Amniotic stem cell (primary cell): ENCODE measurements around the gene NOC2L.
"Not testable (repeated sequence)": the region's sequence is repeated elsewhere in the genome, so short reads cannot be mapped to it uniquely, and the experiment has no call there.

Source experiments
- DNase-seq: peaks from one replicate; lab custom pipeline; 2025; lab: John Stamatoyannopoulos, UW

NOC2L gene

DNA sequence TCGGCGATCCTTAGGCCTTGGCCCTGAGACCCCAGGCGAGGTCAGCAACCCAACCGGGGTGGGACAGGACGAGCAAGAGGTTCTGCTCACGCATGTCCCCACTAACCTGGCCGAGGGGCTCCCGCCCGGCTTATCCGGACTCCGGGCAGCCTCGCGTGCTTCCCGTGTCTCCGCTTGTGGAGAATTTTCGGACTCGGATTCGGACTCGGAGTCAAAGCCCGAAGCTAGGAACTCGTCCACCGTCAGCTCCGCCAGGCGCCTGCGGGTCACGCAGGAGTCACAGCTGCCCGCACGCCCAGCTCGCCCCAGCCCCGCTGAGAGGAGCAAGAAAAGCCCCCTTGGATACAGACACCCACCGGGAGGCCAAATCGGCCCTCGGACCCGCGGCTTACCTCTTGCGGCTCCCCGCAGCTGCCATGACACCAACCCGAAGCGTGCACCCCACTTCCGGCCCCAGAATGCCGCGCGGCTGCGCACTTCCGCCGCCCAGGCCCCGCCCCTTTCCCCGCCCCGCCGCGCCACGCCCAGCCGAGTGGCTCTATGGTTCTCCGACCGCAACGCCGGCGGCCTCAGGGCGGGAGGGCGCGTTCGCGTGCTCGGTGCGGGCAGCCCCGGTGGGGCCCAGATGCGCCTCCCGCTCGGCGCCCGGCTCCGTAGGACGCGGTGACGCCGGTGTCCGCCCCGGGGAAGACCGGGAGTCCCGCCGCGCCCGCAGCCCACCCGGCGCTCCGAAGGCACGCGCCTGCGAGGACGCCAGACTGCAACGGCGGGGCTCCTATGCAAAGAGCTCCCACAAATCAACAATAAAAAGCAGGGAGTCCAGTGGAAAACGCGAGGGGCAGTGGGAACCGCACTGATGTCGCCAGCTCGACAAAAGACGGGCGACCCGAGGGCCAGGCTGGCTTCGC lies at the start of gene NOC2L:
Gene NOC2L, minus strand, starts transcription at position 434 of the 908 bp plus-strand sequence. Its CDS starts 16 bp downstream, at position 418.
- DNase-seq, result peak; percentile 49

- no peak for DNase-seq
Measured at GRCh38 chr1:1006305-1007159, 47.5 kb upstream of the NOC2L start.

- DNase-seq, result no peak
Measured at GRCh38 chr1:1005774-1006304, 46.8 kb upstream of the NOC2L start.

GRCh38 chr1:1004780-1005697 lies 46.0 kb upstream of the NOC2L start:
- no peak for DNase-seq

DNA sequence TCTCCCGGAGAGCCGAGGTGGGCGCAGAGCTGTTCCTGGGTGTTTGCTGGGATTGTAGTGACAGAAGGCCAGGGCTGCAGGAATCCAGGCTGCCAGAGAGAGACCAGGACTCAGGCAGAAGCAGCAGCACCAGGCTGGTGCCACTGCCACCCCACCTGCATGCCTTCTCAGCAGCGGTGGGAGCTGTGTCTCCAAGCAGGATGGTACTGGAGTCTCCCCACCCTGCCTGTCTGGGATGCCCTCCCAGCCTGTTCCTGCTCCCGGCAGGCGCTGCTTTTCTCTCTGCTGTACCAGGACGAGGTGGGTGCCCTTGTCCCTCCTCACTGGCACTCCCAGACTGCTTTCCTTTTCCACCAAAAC lies 45.3 kb upstream of the NOC2L start:
- no peak for DNase-seq

DNA sequence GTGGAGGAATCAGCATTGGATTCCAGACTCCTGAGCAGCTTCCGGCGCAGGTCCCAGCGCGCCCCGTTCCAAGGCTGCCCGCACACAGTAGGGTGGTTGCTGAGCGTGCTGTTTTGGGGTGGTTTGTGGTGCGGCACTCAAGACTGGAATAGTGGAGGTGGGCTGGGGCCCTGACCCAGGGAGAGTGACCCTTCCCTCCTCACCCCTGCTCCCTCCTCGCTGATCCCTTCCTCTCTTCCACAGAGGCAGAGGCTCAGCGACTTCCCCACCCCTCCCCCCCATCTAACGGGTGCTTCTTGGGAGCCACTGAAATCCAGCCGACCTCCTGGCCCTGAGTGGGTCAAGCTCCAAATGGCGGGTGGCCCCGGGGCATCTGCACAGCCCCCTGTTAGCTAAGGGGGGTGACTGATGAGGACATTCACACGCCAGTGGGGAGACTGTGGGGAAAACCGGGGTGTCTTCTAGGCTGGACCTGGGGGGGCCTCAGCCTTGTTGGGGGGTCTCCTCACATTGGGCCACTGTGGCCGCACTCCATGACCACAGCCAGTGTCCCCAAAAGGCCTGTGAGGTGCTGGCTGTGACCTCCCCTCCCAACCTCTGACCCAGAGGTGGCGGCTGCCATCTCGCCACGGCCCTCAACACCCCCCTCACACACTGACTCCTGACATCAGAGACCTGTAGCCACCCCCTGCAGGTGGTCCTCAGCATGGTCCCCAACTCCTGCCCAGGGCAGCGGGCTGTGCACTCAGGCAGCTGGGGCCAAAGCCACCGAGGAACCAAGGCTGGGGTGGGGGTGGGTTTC lies 44.8 kb upstream of the NOC2L start:
- no peak for DNase-seq

- DNase-seq, result no peak
Measured at GRCh38 chr1:1001057-1001783, 42.2 kb upstream of the NOC2L start.

GRCh38 chr1:1000357-1001056 lies 41.5 kb upstream of the NOC2L start:
- peak; percentile 56 for DNase-seq

DNA sequence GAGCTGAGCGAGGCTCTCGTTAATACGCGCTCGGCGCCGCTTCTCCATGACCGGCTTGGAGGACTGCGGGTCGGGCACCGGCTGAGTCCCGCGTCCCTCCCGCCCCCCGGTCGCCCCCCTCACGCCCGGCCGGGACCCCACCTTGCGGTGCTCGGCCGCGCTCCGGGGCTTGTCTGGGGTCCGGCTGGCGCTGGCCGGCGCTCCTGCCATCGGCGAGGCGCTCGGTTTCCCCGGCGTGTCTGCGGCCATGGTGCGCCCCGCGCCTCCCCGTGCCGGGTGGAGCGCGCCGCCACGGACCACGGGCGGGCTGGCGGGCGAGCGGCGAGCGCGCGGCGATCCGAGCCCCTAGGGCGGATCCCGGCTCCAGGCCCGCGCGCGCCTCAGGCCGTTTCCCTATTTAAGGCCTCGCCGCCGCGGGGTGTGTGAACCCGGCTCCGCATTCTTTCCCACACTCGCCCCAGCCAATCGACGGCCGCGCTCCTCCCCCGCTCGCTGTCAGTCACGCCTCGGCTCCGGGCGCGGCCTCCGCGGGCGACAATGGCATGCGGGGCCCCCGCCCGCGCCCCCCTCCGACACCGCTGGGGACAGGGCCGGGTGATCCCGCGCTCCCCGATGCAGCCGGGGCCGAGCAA lies 40.8 kb upstream of the NOC2L start, which contains the start of gene HES4:
Gene HES4, minus strand, starts transcription at position 373 of the 632 bp plus-strand sequence. Its CDS starts 124 bp downstream, at position 249.
- peak; percentile 84 for DNase-seq

DNA sequence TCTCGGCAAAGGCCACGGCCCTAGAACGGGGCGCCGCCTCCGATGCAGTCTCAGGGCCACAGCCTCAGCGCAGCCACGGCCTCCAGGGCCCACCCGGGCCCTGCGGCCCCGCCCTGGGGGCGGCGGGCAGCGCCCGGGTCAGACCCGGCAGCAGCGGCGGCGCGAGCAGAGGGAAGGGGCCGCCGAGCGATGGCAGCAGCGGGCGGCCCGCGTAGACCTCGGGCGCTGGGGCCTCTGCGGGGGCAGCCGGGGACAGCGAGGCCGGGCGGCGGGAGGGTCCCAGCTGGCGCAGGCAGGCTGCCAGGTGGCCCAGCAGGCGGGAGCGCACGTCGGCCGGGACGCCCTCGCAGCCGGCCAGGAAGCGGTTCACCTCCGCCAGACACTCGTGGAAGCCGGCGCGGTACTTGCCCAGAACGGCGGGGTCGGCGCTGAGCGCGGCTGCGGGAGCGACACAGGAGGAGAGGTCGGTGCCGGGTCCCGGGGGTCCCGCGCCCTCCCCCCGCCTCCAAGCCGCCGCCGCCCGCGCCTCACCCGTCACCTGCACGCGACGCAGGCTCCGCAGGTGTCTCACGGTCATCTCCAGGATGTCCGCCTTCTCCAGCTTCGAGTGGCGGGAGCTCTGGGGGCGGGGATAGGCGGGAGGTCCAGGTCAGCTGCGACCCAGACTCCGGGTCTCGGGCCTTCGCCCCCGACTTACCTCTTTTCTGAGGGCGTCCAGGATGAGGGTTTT lies 40.1 kb upstream of the NOC2L start:
- DNase-seq, result no peak

GRCh38 chr1:998745-998994 lies 39.6 kb upstream of the NOC2L start:
- DNase-seq, result no peak

DNA sequence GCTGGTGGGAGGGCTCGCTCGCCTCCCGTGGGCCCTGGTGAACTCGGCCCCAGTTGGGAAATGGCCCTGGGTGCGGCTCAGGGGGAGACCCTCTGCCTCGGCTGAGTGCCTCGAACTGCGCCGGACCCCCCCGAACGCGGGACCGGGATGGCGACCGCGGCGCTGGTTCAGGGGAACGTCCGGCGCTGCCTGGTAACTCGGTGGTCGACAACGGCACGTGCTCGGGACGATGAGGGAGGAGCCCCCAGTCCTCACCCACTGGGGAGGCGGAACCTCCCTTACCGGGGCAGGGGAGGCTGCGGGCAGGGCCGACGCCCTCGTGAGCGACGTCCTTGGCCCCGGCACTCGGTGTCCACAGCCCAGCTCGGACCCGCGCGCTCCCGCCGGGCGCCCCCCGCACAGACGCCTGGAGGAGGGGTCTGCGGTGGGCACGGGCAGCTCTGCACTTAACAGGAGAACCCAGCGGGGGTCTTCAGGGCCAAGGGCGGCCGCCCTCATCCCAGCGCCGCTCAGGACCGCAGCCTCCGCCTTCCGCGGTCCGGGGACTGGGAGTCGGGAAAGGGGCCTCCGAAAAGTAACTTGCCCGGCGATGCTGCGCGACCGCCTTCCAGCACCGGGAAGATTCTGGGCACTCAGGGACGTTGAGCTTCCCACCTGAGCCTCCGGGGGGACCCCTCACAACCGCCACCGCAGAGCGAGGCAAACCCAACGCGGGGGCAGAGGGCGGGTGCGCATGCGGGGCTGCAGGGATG lies 39.1 kb upstream of the NOC2L start:
- no peak for DNase-seq

DNA sequence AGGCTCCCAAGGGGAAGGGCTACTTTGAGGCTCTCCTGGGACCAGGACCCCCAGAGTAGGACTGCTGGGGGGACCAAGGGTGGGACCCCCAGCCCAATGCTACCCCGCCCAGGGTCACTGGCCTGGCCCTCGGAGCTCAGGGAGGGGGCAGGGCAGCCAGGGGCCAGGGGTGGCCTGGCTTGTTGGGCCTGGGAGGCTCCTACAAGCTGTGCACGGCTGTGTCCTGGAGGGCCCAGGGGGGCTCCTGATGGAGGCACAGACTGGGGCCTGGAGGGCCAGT lies 38.6 kb upstream of the NOC2L start:
- no peak for DNase-seq

DNA sequence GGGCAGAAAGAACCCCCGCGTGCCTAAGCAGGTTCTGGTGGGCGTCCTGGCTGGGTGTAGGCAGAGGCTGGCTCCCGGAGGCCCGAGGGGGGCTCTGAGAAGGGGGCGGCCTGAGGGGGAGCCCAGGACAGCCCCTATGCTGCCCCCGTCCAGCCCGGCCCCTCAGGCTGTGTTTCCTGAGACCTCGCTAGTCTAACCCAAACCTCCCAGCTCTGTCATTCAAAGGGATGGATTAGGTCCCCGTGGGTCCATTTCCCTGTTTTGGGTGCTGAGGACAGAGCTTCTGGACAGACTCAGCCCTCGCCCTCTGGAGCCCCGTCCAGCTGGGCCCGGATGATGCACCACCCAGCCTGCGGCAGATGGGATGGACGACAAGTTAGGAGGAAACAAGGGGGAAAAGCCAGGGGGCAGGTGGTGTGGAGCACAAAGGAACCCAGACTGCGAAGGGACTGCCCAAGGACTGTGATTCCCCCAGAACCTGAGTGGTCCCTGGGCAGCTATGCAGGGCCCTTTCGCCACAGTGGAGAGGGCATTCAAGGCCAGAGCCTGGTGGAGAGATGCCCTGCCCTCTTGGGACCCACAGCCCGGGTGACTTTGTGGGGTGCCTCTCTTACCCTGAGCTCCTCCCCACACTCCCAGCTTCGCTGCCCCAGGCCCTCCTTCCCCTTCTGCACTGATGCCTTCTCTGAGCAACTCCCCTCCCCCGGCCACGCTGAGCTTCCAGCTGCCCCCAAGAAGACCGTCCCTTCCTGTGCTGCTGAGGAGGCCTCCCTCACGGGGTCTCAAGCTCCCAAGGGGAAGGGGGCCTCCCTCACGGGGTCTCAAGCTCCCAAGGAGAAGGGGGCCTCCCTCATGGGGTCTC lies 38.0 kb upstream of the NOC2L start:
- no peak for DNase-seq

- DNase-seq, result no peak
Measured at GRCh38 chr1:995665-996633, 36.9 kb upstream of the NOC2L start.

DNA sequence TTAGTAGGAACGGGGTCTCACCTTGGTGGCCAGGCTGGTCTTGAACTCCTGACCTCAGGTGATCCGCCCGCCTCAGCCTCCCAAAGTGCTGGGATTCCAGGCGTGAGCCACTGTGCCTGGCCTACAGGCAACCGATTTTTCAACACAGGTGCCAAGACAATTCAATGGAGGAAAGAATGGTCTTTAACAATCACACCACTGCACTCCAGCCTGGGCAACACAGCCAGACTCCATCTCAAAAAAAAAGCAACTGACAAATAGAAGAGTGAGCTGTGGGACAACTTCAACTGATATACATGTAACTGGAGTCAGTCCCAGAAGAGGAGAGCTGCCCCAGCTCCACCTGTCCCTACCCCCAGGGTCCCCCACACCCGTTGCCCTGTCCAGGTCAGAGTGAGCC lies 35.5 kb upstream of the NOC2L start:
- DNase-seq, result not testable (repeated sequence)
